GM23338 (cell line): ENCODE results near the gene HECTD1. TPM values are rescaled to one million over a fixed set of nuclear protein-coding genes. Genes with fewer than 3 reads are reported as not detected.

Experiments used
- ATAC-seq: fragments of 200-7000 bp; cut with Tn5 transposase; 3 replicates; pipeline ENCODE4 v1.9.1; 2020
- DNase-seq: peaks from one replicate; pipeline ENCODE4 v3.0.0-alpha.2; 2015; ENCODE audit warnings: low spot score
- H2AFZ ChIP-seq: fragments of 200-600 bp; sonication (generic); 2 replicates; pipeline ENCODE4 v1.8.0; 2016; ENCODE audit warnings: antibody characterized with exemption, mild to moderate bottlenecking, moderate library complexity
- H3F3A ChIP-seq: fragments of 200-600 bp; sonication (generic); replicated peaks from 2 replicates; pipeline ENCODE4 v1.8.0; 2017; ENCODE audit warnings: antibody characterized with exemption, mixed run types, low read depth
- H3K27ac ChIP-seq: fragments of 200-600 bp; sonication (generic); 2 replicates; pipeline ENCODE4 v1.6.1; 2016; ENCODE audit warnings: low read depth
- H3K27me3 ChIP-seq: fragments of 200-600 bp; sonication (generic); 2 replicates; pipeline ENCODE4 v1.8.0; 2016; ENCODE audit warnings: mild to moderate bottlenecking, mixed run types, moderate library complexity; ENCODE audit not compliant: insufficient read depth
- H3K36me3 ChIP-seq: fragments of 200-600 bp; sonication (generic); 2 replicates; pipeline ENCODE4 v1.8.0; 2016; ENCODE audit warnings: mild to moderate bottlenecking; ENCODE audit not compliant: insufficient read depth
- H3K4me1 ChIP-seq: fragments of 200-600 bp; sonication (generic); 2 replicates; pipeline ENCODE4 v1.8.0; 2016; ENCODE audit warnings: mild to moderate bottlenecking, moderate library complexity; ENCODE audit not compliant: insufficient read depth
- H3K4me2 ChIP-seq: fragments of 200-600 bp; sonication (generic); 2 replicates; pipeline ENCODE4 v1.7.1; 2017; ENCODE audit warnings: mixed run types
- H3K4me3 ChIP-seq: fragments of 200-600 bp; sonication (generic); 2 replicates; pipeline ENCODE4 v1.6.1; 2016; ENCODE audit warnings: mixed run types
- H3K79me2 ChIP-seq: fragments of 200-600 bp; sonication (generic); replicated peaks from 2 replicates; pipeline ENCODE4 v1.8.0; 2017; ENCODE audit warnings: mild to moderate bottlenecking; ENCODE audit not compliant: insufficient read depth
- H3K9me2 ChIP-seq: fragments of 200-600 bp; sonication (generic); 2 replicates; pipeline ENCODE4 v1.8.0; 2017; ENCODE audit not compliant: insufficient read depth
- H4K20me1 ChIP-seq: fragments of 200-600 bp; sonication (generic); replicated peaks from 2 replicates; pipeline ENCODE4 v1.8.0; 2017; ENCODE audit warnings: mild to moderate bottlenecking; ENCODE audit not compliant: insufficient read depth
- H3K27ac Mint-ChIP-seq: 2 replicates; pipeline ENCODE4 v1.8.0; 2020; ENCODE audit warnings: inconsistent platforms, mild to moderate bottlenecking, moderate library complexity, mixed read lengths
- H3K27me3 Mint-ChIP-seq: 3 replicates; pipeline ENCODE4 v1.8.0; 2022; ENCODE audit warnings: low read depth, mild to moderate bottlenecking, moderate library complexity, mixed read lengths, inconsistent platforms; ENCODE audit not compliant: insufficient read depth, poor library complexity
- H3K36me3 Mint-ChIP-seq: 3 replicates; pipeline ENCODE4 v1.8.0; 2021; ENCODE audit warnings: low read depth, mild to moderate bottlenecking, inconsistent platforms, moderate library complexity, mixed read lengths
- H3K4me1 Mint-ChIP-seq: 3 replicates; pipeline ENCODE4 v1.8.0; 2020; ENCODE audit warnings: mild to moderate bottlenecking, inconsistent platforms, mixed read lengths
- H3K4me3 Mint-ChIP-seq: 3 replicates; pipeline ENCODE4 v1.8.0; 2021; ENCODE audit warnings: moderate library complexity, mild to moderate bottlenecking, inconsistent platforms, mixed read lengths
- H3K9me3 Mint-ChIP-seq: 3 replicates; pipeline ENCODE4 v1.8.0; 2020; ENCODE audit warnings: moderate library complexity, mild to moderate bottlenecking, inconsistent platforms, mixed read lengths
- CTCF ChIP-seq, 2 experiments: fragments of 200-600 bp in 1 of 2; sonication (generic) in 1 of 2; conservative IDR thresholded peaks; 2 replicates each; pipeline versions ENCODE4 v1.5.1 to v1.6.1; 2016 to 2017; ENCODE audit warnings: antibody characterized with exemption in 2 of 2, low read depth in 2 of 2, mild to moderate bottlenecking in 2 of 2, moderate library complexity in 1 of 2
- ETS1 ChIP-seq: IDR thresholded peaks from 2 replicates; pipeline ENCODE4 v1.6.1; 2016; ENCODE audit warnings: antibody characterized with exemption
- JUNB ChIP-seq: IDR thresholded peaks from one replicate; pipeline ENCODE4 v1.6.1; 2016; ENCODE audit warnings: antibody characterized with exemption; ENCODE audit not compliant: unreplicated experiment
- NANOG ChIP-seq: IDR thresholded peaks from 2 replicates; pipeline ENCODE4 v1.6.1; 2016; ENCODE audit warnings: antibody characterized with exemption, borderline replicate concordance
- POLR2AphosphoS5 ChIP-seq: IDR thresholded peaks from 2 replicates; pipeline ENCODE4 v1.6.1; 2016; ENCODE audit warnings: antibody characterized with exemption, low read depth
- REST ChIP-seq: IDR thresholded peaks from one replicate; pipeline ENCODE4 v1.6.1; 2018; ENCODE audit warnings: antibody characterized with exemption; ENCODE audit not compliant: unreplicated experiment
- STAT1 ChIP-seq: IDR thresholded peaks from one replicate; pipeline ENCODE4 v1.6.1; 2016; ENCODE audit warnings: antibody characterized with exemption; ENCODE audit not compliant: unreplicated experiment
- ZNF331 ChIP-seq: fragments of 250-450 bp; sonication (Bioruptor Pico); IDR thresholded peaks from 2 replicates; pipeline ENCODE4 v1.5.0; 2020; ENCODE audit warnings: low read depth, mild to moderate bottlenecking, moderate library complexity
- polyA plus RNA-seq: library from polyadenylated mRNA; unstranded; fragments of >200 nt; fragmentation: Nextera tagmentation; extraction: Ambion mirVana; gene quantifications from 2 replicates; pipeline ENCODE4 v1.2.1, GENCODE V29; 2016
- total RNA-seq: library from RNA; depleted of rRNA; stranded (reverse); fragments of >200 nt; shearing (Covaris generic); gene quantifications from 2 replicates; pipeline ENCODE4 v1.2.3, GENCODE V29; 2014

HECTD1 gene
- total and polyA plus RNA-seq, 2 experiments from 2014 or later = 42.1 to 132 TPM

GRCh38 chr14:31235462-31235861 is 27.9 kb upstream of the HECTD1 start:
- H3K4me3 Mint-ChIP-seq = no peak overlapping the region

More at GRCh38 chr14:31235462-31235861, 27.9 kb upstream of the HECTD1 start:
- H3K36me3 ChIP-seq = no peaks in the 10 kb centered on the region
- Mint-ChIP-seq H3K27me3 (peaks cover 6% of the 10 kb centered on the region), H3K27ac (no peak overlapping the region), H3K36me3 (no peaks in the 10 kb centered on the region), H3K4me1 (no peaks in the 10 kb centered on the region; the same call in 2 of the 3 replicates), H3K9me3 (no peaks in the 10 kb centered on the region)
- ATAC-seq (no peak), DNase-seq (no peak)
- H3K4me2 ChIP-seq = no peak overlapping the region
- no peaks in the 10 kb centered on the region for H3K79me2 ChIP-seq
- no peak overlapping the region for H3K27ac ChIP-seq
- TF ChIP-seq JUNB (no peak), POLR2AphosphoS5 (no peak), REST (no peak), NANOG (no peak), ZNF331 (CRISPR knock-in tag) (no peak), CTCF (conservative IDR thresholded peaks at IDR 0.05; ENCODE audit: low read depth in 2 of 2) (no peak), ETS1 (no peak), STAT1 (no peak)
- H2AFZ ChIP-seq = no peak overlapping the region
- no peaks in the 10 kb centered on the region for H4K20me1 ChIP-seq
- 0 out of 2 replicates have a peak, but pooled peaks cover 4% of the 10 kb centered on the region for H3K4me1 ChIP-seq
- no peaks in the 10 kb centered on the region for H3K9me2 ChIP-seq
- no peak overlapping the region for H3K4me3 ChIP-seq
- H3F3A ChIP-seq = no peaks in the 10 kb centered on the region
- no peaks in the 10 kb centered on the region for H3K27me3 ChIP-seq
